HL-60 (cell line): ENCODE measurements around the gene MFSD2B.
A peak's percentile ranks its signal among the peaks of the same experiment; 100 is the strongest.

Experiments
- DNase-seq, 2 experiments: peaks; one replicate each; pipeline ENCODE4 v3.0.0-alpha.2; 2010 to 2020; ENCODE audit warnings: low read depth in 1 of 2, low spot score in 1 of 2
- H3K27ac ChIP-seq: fragments of 250-450 bp; sonication (Bioruptor Pico); replicated peaks from 2 replicates; pipeline ENCODE4 v1.5.1; 2020; ENCODE audit warnings: mild to moderate bottlenecking, moderate library complexity
- H3K27me3 ChIP-seq: fragments of 250-450 bp; sonication (Bioruptor Pico); 2 replicates; pipeline ENCODE4 v1.5.1; 2021; ENCODE audit warnings: mild to moderate bottlenecking, moderate library complexity; ENCODE audit not compliant: insufficient read depth, poor library complexity, severe bottlenecking
- H3K4me3 ChIP-seq: replicated peaks from 2 replicates; pipeline ENCODE4 v1.5.1; 2011; ENCODE audit warnings: mild to moderate bottlenecking, control low read depth, low read length; ENCODE audit not compliant: insufficient read depth
- GABPA ChIP-seq: IDR thresholded peaks from 2 replicates; pipeline ENCODE4 v1.6.1; 2012; ENCODE audit warnings: low read depth
- POLR2AphosphoS5 ChIP-seq: IDR thresholded peaks from 2 replicates; pipeline ENCODE4 v1.6.1; 2012; ENCODE audit warnings: low read depth
- SPI1 ChIP-seq: IDR thresholded peaks from 2 replicates; pipeline ENCODE4 v1.6.1; 2012; ENCODE audit warnings: low read depth, mild to moderate bottlenecking, borderline replicate concordance
- TF ChIP-seq, protein P1 (sequence below): IDR thresholded peaks from one replicate; pipeline ENCODE4 v1.5.1; 2011; ENCODE audit warnings: low read length, control low read depth, inconsistent platforms; ENCODE audit not compliant: insufficient read depth
- TF ChIP-seq, protein P2 (sequence below): IDR thresholded peaks from 2 replicates; pipeline ENCODE4 v1.6.1; 2012; ENCODE audit warnings: low read depth; ENCODE audit not compliant: insufficient replicate concordance

Gene MFSD2B

DNA sequence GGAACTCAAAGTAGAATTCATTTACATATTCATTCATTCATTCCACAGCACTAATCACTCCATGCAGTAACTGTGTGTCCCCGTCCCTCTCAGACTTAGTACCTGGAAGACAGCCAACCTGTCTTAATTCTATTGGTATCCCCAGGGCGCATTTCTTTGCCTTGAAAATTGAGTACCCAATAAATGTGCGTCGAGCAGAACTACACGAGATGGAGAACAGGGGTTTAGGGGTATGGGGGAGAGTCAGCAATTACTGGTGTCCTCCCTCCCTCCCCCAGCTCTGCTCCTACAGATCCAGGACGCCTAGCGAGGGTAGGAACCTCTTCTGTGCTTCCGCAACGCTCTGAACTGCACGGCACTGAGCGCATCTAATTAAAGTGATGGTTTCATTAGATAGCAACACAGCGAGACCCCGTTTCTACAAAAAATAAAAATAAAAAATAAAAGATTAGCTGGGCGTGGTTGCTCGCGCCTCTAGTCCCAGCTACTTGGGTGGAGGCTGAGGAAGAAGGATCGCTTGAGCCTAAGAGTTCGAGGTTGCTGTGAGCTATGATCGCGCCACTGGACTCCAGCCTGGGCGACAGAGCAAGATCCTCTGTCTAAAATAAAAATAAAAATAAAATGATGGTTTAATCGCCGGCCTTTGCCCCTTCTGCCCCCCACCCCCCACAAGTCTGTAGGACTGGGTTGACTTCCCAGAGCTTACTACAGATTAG is 39.0 kb downstream of the MFSD2B start:
- no peak for DNase-seq
- Histone ChIP-seq H3K27me3 (peaks cover 31% of the 10 kb centered on the region), H3K27ac (no peak overlapping the region), H3K4me3 (peak overlapping the region; percentile 41)
- no peak for TF ChIP-seq POLR2AphosphoS5
- TF ChIP-seq, protein P1, sequence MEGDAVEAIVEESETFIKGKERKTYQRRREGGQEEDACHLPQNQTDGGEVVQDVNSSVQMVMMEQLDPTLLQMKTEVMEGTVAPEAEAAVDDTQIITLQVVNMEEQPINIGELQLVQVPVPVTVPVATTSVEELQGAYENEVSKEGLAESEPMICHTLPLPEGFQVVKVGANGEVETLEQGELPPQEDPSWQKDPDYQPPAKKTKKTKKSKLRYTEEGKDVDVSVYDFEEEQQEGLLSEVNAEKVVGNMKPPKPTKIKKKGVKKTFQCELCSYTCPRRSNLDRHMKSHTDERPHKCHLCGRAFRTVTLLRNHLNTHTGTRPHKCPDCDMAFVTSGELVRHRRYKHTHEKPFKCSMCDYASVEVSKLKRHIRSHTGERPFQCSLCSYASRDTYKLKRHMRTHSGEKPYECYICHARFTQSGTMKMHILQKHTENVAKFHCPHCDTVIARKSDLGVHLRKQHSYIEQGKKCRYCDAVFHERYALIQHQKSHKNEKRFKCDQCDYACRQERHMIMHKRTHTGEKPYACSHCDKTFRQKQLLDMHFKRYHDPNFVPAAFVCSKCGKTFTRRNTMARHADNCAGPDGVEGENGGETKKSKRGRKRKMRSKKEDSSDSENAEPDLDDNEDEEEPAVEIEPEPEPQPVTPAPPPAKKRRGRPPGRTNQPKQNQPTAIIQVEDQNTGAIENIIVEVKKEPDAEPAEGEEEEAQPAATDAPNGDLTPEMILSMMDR: no peak
- TF ChIP-seq, protein P2, sequence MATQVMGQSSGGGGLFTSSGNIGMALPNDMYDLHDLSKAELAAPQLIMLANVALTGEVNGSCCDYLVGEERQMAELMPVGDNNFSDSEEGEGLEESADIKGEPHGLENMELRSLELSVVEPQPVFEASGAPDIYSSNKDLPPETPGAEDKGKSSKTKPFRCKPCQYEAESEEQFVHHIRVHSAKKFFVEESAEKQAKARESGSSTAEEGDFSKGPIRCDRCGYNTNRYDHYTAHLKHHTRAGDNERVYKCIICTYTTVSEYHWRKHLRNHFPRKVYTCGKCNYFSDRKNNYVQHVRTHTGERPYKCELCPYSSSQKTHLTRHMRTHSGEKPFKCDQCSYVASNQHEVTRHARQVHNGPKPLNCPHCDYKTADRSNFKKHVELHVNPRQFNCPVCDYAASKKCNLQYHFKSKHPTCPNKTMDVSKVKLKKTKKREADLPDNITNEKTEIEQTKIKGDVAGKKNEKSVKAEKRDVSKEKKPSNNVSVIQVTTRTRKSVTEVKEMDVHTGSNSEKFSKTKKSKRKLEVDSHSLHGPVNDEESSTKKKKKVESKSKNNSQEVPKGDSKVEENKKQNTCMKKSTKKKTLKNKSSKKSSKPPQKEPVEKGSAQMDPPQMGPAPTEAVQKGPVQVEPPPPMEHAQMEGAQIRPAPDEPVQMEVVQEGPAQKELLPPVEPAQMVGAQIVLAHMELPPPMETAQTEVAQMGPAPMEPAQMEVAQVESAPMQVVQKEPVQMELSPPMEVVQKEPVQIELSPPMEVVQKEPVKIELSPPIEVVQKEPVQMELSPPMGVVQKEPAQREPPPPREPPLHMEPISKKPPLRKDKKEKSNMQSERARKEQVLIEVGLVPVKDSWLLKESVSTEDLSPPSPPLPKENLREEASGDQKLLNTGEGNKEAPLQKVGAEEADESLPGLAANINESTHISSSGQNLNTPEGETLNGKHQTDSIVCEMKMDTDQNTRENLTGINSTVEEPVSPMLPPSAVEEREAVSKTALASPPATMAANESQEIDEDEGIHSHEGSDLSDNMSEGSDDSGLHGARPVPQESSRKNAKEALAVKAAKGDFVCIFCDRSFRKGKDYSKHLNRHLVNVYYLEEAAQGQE: no peak
- TF ChIP-seq GABPA: no peak
- TF ChIP-seq SPI1: no peak

DNA sequence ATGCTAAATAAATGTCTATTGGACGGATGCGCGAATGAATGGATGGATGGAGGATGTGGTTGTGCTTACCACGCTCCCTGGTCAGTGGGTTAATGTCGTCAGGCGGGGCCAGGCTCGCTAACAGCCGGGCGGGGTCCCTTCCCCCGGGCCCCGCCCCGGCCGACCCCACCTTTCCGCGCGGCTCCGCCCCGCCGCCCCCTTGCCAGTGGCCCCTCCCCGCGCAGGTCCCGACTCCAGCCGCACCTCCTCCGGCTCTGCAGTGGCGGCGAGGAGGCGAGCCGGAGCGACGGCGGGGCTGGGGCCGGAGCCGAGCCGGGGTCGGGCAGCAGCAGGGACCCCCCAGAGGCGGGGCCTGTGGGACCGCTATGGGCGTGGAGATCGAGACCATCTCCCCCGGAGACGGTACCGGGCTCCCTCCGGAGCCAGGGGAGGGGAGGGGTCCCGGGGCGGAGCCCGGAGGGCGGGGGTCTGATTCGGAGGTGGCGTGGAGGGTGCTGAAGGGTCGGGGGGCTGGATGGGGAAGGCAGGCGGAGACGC is 39.7 kb downstream of the MFSD2B start, which contains the start of gene FKBP1B:
TSS of gene FKBP1B (plus strand) at position 257 of the 537 bp plus-strand sequence. CDS start at position 366, 109 bp downstream.
- Histone ChIP-seq H3K27ac (no peak within 1 kb of the TSS), H3K4me3 (peak within 1 kb of the TSS; percentile 41), H3K27me3 (peaks cover 31% of the 10 kb centered on the region)
- TF ChIP-seq, protein P1: no peak
- TF ChIP-seq SPI1: no peak
- TF ChIP-seq, protein P2: no peak
- TF ChIP-seq GABPA: no peak
- no peak for TF ChIP-seq POLR2AphosphoS5
- DNase-seq: no peak

DNA sequence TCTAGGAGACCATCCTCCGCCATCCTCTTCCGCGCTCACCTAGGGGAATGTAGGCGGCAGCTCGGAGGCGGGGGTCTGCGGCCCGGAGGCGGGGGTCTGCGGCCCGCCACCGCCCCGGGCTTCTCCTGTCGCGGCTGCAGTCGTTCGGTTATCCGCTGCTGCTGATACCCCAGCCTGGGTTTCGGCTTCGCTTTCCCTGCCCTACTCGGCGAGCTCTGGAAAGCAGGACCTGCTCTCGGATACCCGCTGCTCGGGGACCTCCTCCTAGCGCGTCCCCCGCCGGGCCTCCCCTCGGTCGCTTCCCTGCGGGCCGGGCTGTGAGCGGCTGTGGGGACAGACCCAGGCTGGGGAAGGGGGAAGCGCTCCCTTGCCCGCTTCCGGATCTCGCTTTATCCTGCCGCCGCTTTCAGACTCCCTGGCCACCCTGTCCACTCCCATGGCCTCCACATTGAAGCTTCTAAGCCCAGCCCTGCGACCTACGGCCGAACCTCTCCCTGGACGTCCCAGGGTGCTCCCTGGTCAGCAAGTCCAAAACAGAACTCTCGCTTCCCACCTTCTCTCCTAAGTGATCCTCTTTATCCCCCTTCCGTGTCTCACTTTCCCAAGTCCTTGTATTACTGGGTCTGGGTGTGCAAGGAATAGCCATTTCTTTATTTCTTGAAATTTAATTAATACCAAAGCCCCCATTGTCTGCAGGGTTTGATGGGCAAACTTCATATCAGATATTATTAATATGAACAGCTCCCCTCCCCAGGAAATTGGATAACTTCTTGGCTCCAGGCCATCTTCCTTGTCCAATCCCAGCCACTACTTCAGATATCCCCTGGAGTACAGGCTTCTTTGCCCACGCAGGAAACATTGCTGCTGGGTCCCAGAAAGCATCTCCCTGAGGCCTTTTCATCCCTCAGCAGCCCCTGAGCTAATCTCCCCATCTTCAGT is 40.4 kb downstream of the MFSD2B start:
- TF ChIP-seq, protein P2: no peak
- TF ChIP-seq, protein P1: no peak
- TF ChIP-seq SPI1 (no peak), POLR2AphosphoS5 (no peak), GABPA (no peak)
- H3K4me3 ChIP-seq: peak overlapping the region; percentile 41
- H3K27me3 ChIP-seq: peaks cover 31% of the 10 kb centered on the region
- H3K27ac ChIP-seq: no peak overlapping the region
- no peak for DNase-seq
